Pancreas (tissue), 10 donors: ENCODE data around the gene DENND6B. TPM values are rescaled to one million over a fixed set of nuclear protein-coding genes. Genes with fewer than 3 reads are reported as not detected.

Source experiments
- ATAC-seq, 4 donors: fragments of 200-7000 bp; cut with Tn5 transposase; one replicate each; pipeline versions ENCODE4 v1.8.0 to v1.9.1; 2020; ENCODE audit warnings: mild to moderate bottlenecking in 4 of 4, moderate library complexity in 4 of 4
- DNase-seq, 6 donors: peaks; one replicate each; pipeline ENCODE4 v3.0.0-alpha.2; 2020
- FAIRE-seq: peaks from 2 replicates; lab custom pipeline; 2012; peaks lifted over from hg19 to GRCh38; lab: Jason Lieb, UNC
- H3K27ac ChIP-seq, 4 donors: fragments of 200-600 bp; sonication (generic); 1 replicate in 3 of 4; 2 replicates in 1 of 4; pipeline versions ENCODE4 v1.5.0 to v1.8.0; 2020
- H3K27me3 ChIP-seq, 4 donors: fragments of 200-600 bp; one replicate each; pipeline ENCODE4 v1.8.0; 2021
- H3K36me3 ChIP-seq, 3 donors: fragments of 200-600 bp; sonication (generic) in 1 of 3; one replicate each; pipeline versions ENCODE4 v1.5.0 to v1.8.0; 2020 to 2021
- H3K4me1 ChIP-seq, 3 donors: fragments of 200-600 bp; one replicate each; pipeline ENCODE4 v1.8.0; 2021
- H3K4me3 ChIP-seq, 4 donors: fragments of 200-600 bp; sonication (generic) in 2 of 4; one replicate each; pipeline versions ENCODE4 v1.5.0 to v1.8.0; 2020 to 2021
- H3K9me3 ChIP-seq, 4 donors: fragments of 200-600 bp; one replicate each; pipeline ENCODE4 v1.8.0; 2021
- CTCF ChIP-seq, 4 donors: fragments of 200-600 bp; sonication (generic) in 3 of 4; IDR thresholded peaks; one replicate each; pipeline versions ENCODE4 v1.5.0 to v1.8.0; 2021; ENCODE audit warnings: antibody characterized with exemption in 4 of 4
- WGBS, 2 donors: extraction: QIAGEN DNeasy Blood & Tissue Kit; methylation state at CpG; one replicate each; pipeline ENCODE4 v1.1.7; 2013; 5-methylcytosine and 5-hydroxymethylcytosine counted together
- intact Hi-C, 3 donors: fragments of 100-400 bp; cut with DNase I; formaldehyde crosslinking; loops; one replicate each; pipeline versions ENCODE4 v1.11.1 to v1.14.2; 2022
- polyA plus RNA-seq, 2 donors: library from polyadenylated mRNA; stranded (reverse); fragments of 200-250 nt; gene quantifications; one replicate each; pipeline ENCODE4 v1.2.3, GENCODE V29; 2013
- total RNA-seq, 6 donors: library from RNA; stranded (reverse); fragmentation: NEBNext Ultra II Directional in 4 of 6; extraction: Animal tissue kit (Norgen Biotek cat#: 25700) in 4 of 6; gene quantifications; one replicate each; pipeline versions ENCODE4 v1.2.1 to v1.2.4, GENCODE V29; 2021 to 2023
- donor health status: healthy with polysubstance abuse.
- donor health status: DM: no; HTN: no; CAD: no; lungs with moderate emphysema.
- donor health status: DM: no; HTN: no; CAD: no.
- donor health status: control.
- donor health status: control.
- donor health status: Bipolar disorder and iron deficiency.
- donor health status: DM: yes; HTN: yes; CAD: no.
- donor health status: DM: no; HTN: no; CAD: no.
- donor health status: DM: no; HTN: no; CAD: no.
- donor health status: DM: yes; HTN: yes; CAD: no.

The DENND6B gene
- total and polyA plus RNA-seq, 8 donors = 4.3 to 25.3 (median 6.2) TPM

- no peaks in the 10 kb centered on the region for H3K9me3 ChIP-seq
- intact Hi-C loops = no loop called here
- FAIRE-seq = no peak
- H3K36me3 ChIP-seq = no peaks in the 10 kb centered on the region
- no peak overlapping the region for H3K27ac ChIP-seq
- DNase-seq = peak in 1 of 6 donors; percentile 27
- 89 to 91% methylated on average over 21 of the region's 21 CpGs for WGBS, 2 donors
- no peaks in the 10 kb centered on the region for H3K27me3 ChIP-seq
- no peak for ATAC-seq
- TF ChIP-seq CTCF (IDR thresholded peaks at IDR 0.05) = no peak
- no peak overlapping the region for H3K4me3 ChIP-seq
- peaks cover 3 to 6% (median 4%) of the 10 kb centered on the region in 3 donors for H3K4me1 ChIP-seq
Measured at GRCh38 chr22:50310031-50310722, 16.6 kb downstream of the DENND6B start.

GRCh38 chr22:50309601-50309991 lies 17.2 kb downstream of the DENND6B start:
- ATAC-seq = no peak
- 81 to 84% methylated on average over 7 of the region's 7 CpGs for WGBS, 2 donors
- no peak overlapping the region for H3K27ac ChIP-seq
- intact Hi-C loops = no loop called here
- FAIRE-seq = no peak
- H3K4me3 ChIP-seq = no peak overlapping the region
- H3K27me3 ChIP-seq = no peaks in the 10 kb centered on the region
- TF ChIP-seq CTCF (IDR thresholded peaks at IDR 0.05) = no peak
- peaks cover 9 to 10% (median 9%) of the 10 kb centered on the region in 3 donors for H3K4me1 ChIP-seq
- no peaks in the 10 kb centered on the region for H3K36me3 ChIP-seq
- DNase-seq = peak in 1 of 6 donors; percentile 30
- no peaks in the 10 kb centered on the region for H3K9me3 ChIP-seq

- peaks cover 9 to 15% (median 10%) of the 10 kb centered on the region in 3 donors for H3K4me1 ChIP-seq
- no peak for ATAC-seq
- peak overlapping the region in 3 of 4 donors; percentile 33 to 39 (median 33) for H3K27ac ChIP-seq
- no peak for TF ChIP-seq CTCF (IDR thresholded peaks at IDR 0.05)
- no peak for FAIRE-seq
- H3K9me3 ChIP-seq = no peaks in the 10 kb centered on the region
- no peaks in the 10 kb centered on the region for H3K27me3 ChIP-seq
- WGBS, 2 donors = 66 to 79% methylated on average over 9 of the region's 9 CpGs
- intact Hi-C loops = no loop called here
- DNase-seq = peak in 4 of 6 donors; percentile 23 to 79 (median 56)
- H3K4me3 ChIP-seq = no peak overlapping the region
- no peaks in the 10 kb centered on the region for H3K36me3 ChIP-seq
Measured at GRCh38 chr22:50308986-50309600, 17.7 kb downstream of the DENND6B start.

GRCh38 chr22:50308597-50308935 lies 18.2 kb downstream of the DENND6B start:
- ATAC-seq (peak in 2 of 4 donors; percentile 2 to 38), DNase-seq (peak in 3 of 6 donors; percentile 64 to 85 (median 74)), FAIRE-seq (no peak)
- Histone ChIP-seq H3K36me3 (no peaks in the 10 kb centered on the region), H3K27ac (peak overlapping the region; percentile 26 to 64 (median 33)), H3K9me3 (no peaks in the 10 kb centered on the region), H3K4me1 (peaks cover 9 to 20% (median 10%) of the 10 kb centered on the region in 3 donors), H3K27me3 (no peaks in the 10 kb centered on the region), H3K4me3 (no peak overlapping the region)
- 56 to 64% methylated on average over 4 to 7 of the region's 7 CpGs for WGBS, 2 donors
- intact Hi-C loops = no loop called here
- TF ChIP-seq CTCF (IDR thresholded peaks at IDR 0.05) = no peak
